NCI-H345 (cell line): ENCODE data around the gene CAMSAP2.
A peak's percentile ranks its signal among the peaks of the same experiment; 100 is the strongest.

Experiments used
- DNase-seq: peaks from one replicate; lab custom pipeline; 2025; lab: John Stamatoyannopoulos, UW

CAMSAP2 gene

GRCh38 chr1:200877839-200878551 lies 139.3 kb downstream of the CAMSAP2 start:
- DNase-seq = no peak

- DNase-seq = no peak
Observed at GRCh38 chr1:200880212-200880611, 141.5 kb downstream of the CAMSAP2 start.

- no peak for DNase-seq
Observed at GRCh38 chr1:200883118-200883517, 144.4 kb downstream of the CAMSAP2 start.

GRCh38 chr1:200885623-200886402 lies 147.1 kb downstream of the CAMSAP2 start:
- no peak for DNase-seq

GRCh38 chr1:200886594-200886993 lies 147.9 kb downstream of the CAMSAP2 start:
- no peak for DNase-seq

GRCh38 chr1:200887036-200887435 lies 148.3 kb downstream of the CAMSAP2 start:
- DNase-seq = no peak

- no peak for DNase-seq
Observed at GRCh38 chr1:200887772-200888348, 149.2 kb downstream of the CAMSAP2 start.

GRCh38 chr1:200888349-200888838 lies 149.7 kb downstream of the CAMSAP2 start:
- DNase-seq = no peak

- no peak for DNase-seq
Observed at GRCh38 chr1:200889571-200889970, 150.9 kb downstream of the CAMSAP2 start.

GRCh38 chr1:200890027-200890426 lies 151.3 kb downstream of the CAMSAP2 start:
- DNase-seq = no peak

- DNase-seq = no peak
Observed at GRCh38 chr1:200890818-200891773, 152.4 kb downstream of the CAMSAP2 start.

- DNase-seq = no peak
Observed at GRCh38 chr1:200891774-200892157, 153.1 kb downstream of the CAMSAP2 start.

- DNase-seq = no peak
Observed at GRCh38 chr1:200892546-200892945, 153.9 kb downstream of the CAMSAP2 start.

- DNase-seq = no peak
Observed at GRCh38 chr1:200892958-200893357, 154.3 kb downstream of the CAMSAP2 start.

GRCh38 chr1:200893411-200893901 lies 154.8 kb downstream of the CAMSAP2 start:
- DNase-seq = no peak

GRCh38 chr1:200894712-200895442 lies 156.2 kb downstream of the CAMSAP2 start, which contains the start of gene INAVA:
TSS of gene INAVA (plus strand) at chr1:200894900. CDS start at chr1:200898401, 3,501 bp downstream.
- no peak for DNase-seq

- DNase-seq = no peak
Observed at GRCh38 chr1:200895443-200895789, 156.7 kb downstream of the CAMSAP2 start.

GRCh38 chr1:200895801-200896530 lies 157.3 kb downstream of the CAMSAP2 start:
- no peak for DNase-seq

GRCh38 chr1:200896531-200897196 lies 158.0 kb downstream of the CAMSAP2 start:
- peak; percentile 8 for DNase-seq

- no peak for DNase-seq
Observed at GRCh38 chr1:200897259-200897658, 158.6 kb downstream of the CAMSAP2 start.
